Stomach smooth muscle (tissue), 2 donors: ENCODE data around the gene TRABD2A.

Experiments used
- H3K27ac ChIP-seq: one replicate; pipeline ENCODE4 v1.7.0; 2013; ENCODE audit warnings: mild to moderate bottlenecking, low read length, inconsistent platforms
- H3K27me3 ChIP-seq, 2 donors: one replicate each; pipeline ENCODE4 v1.7.0; 2013; ENCODE audit warnings: low read length in 2 of 2; ENCODE audit not compliant: insufficient read depth in 2 of 2, control insufficient read depth in 1 of 2
- H3K36me3 ChIP-seq, 2 donors: one replicate each; pipeline ENCODE4 v1.7.0; 2013; ENCODE audit warnings: low read length in 2 of 2; ENCODE audit not compliant: control insufficient read depth in 2 of 2, insufficient read depth in 2 of 2
- H3K4me1 ChIP-seq: one replicate; pipeline ENCODE4 v1.7.0; 2013; ENCODE audit warnings: low read length; ENCODE audit not compliant: control insufficient read depth, insufficient read depth
- H3K4me3 ChIP-seq, 2 donors: one replicate each; pipeline ENCODE4 v1.7.0; 2013; ENCODE audit warnings: low read length in 2 of 2
- H3K9ac ChIP-seq, 2 donors: one replicate each; pipeline ENCODE4 v1.7.0; 2013; ENCODE audit warnings: low read length in 2 of 2, mild to moderate bottlenecking in 1 of 2
- H3K9me3 ChIP-seq, 2 donors: one replicate each; pipeline ENCODE4 v1.7.0; 2013; ENCODE audit warnings: low read length in 2 of 2; ENCODE audit not compliant: control insufficient read depth in 2 of 2
- donor health status: healthy.
- donor health status: Pancreatic carcinoma.

Gene TRABD2A

GRCh38 chr2:84914334-84914733 lies 33.5 kb upstream of the TRABD2A start:
- Histone ChIP-seq H3K9me3 (no peaks in the 10 kb centered on the region), H3K4me1 (no peaks in the 10 kb centered on the region), H3K27me3 (no peaks in the 10 kb centered on the region), H3K36me3 (no peaks in the 10 kb centered on the region), H3K9ac (no peak overlapping the region), H3K27ac (no peak overlapping the region), H3K4me3 (no peak overlapping the region)

- Histone ChIP-seq H3K9ac (no peak overlapping the region), H3K27me3 (no peaks in the 10 kb centered on the region), H3K4me1 (no peaks in the 10 kb centered on the region), H3K36me3 (no peaks in the 10 kb centered on the region), H3K4me3 (no peak overlapping the region), H3K27ac (no peak overlapping the region), H3K9me3 (no peaks in the 10 kb centered on the region)
Observed at GRCh38 chr2:84912984-84913383, 32.1 kb upstream of the TRABD2A start.

DNA sequence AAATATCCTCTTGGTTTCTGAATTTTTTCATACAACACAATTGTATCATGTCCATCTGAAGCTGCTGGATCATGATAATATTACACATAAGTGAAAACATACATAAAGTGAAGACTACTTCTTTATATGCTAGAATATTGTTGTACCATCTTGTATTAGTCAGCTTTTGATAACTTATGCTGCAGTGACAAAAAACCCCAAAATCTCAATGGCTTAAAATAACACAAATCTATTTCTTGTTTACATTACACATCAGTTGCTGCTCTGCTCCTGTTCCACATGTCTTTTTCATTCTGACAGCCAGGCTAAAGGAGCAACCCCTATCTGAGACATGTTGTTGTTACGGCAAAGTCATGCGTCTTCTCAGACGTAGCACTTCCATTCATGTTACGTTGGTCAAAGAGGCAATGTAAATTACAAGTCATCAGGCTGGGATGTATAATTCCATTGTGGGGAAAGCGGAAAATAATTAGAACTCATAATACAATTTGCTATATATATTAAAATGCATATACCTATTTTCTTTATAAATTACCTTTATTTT lies 30.3 kb upstream of the TRABD2A start:
- Histone ChIP-seq H3K9ac (no peak overlapping the region), H3K27ac (no peak overlapping the region), H3K4me3 (no peak overlapping the region), H3K4me1 (peaks cover 6% of the 10 kb centered on the region), H3K9me3 (no peaks in the 10 kb centered on the region), H3K27me3 (no peaks in the 10 kb centered on the region), H3K36me3 (no peaks in the 10 kb centered on the region)

DNA sequence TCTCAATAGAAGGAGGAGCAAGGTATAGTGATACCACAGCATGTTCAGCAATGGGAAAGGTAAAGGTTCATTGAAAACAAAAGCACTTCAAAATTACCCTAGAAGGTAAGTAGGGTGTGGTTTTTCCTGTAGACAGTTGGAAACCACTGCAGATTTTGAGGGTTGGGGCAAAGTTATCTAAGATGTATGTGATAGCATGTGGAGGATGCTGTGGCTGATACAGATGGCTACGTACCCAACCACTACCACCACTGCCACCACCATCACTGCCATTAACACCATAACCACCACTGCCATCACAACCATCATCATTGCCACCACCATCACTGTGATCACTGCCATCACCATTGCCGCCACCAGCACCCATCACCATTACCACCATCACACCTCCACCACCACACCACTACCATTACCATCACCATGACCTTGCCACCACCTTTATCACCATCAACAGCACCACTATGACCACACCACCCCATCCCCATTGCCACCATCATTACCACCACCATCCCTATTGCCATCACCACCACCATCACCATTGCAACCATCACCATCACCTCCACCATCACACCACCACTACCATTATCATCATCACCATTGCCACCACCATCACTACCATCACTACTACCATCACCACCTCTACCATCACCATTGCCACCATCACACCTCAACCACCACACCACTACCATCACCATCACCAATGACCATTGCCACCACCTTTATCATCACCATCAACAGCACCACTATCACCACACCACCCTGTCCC lies 28.2 kb upstream of the TRABD2A start:
- H3K9ac ChIP-seq = no peak overlapping the region
- H3K27ac ChIP-seq = no peak overlapping the region
- H3K4me1 ChIP-seq = peaks cover 10% of the 10 kb centered on the region
- H3K36me3 ChIP-seq = no peaks in the 10 kb centered on the region
- no peaks in the 10 kb centered on the region for H3K9me3 ChIP-seq
- no peaks in the 10 kb centered on the region for H3K27me3 ChIP-seq
- no peak overlapping the region for H3K4me3 ChIP-seq

GRCh38 chr2:84906900-84907714 lies 26.2 kb upstream of the TRABD2A start:
- H3K27me3 ChIP-seq = no peaks in the 10 kb centered on the region
- peaks cover 11% of the 10 kb centered on the region for H3K4me1 ChIP-seq
- peak overlapping the region; percentile 74 for H3K27ac ChIP-seq
- peak overlapping the region; percentile 84 to 89 for H3K4me3 ChIP-seq
- H3K9ac ChIP-seq = peak overlapping the region; percentile 72 to 75
- H3K9me3 ChIP-seq = no peaks in the 10 kb centered on the region
- no peaks in the 10 kb centered on the region for H3K36me3 ChIP-seq

DNA sequence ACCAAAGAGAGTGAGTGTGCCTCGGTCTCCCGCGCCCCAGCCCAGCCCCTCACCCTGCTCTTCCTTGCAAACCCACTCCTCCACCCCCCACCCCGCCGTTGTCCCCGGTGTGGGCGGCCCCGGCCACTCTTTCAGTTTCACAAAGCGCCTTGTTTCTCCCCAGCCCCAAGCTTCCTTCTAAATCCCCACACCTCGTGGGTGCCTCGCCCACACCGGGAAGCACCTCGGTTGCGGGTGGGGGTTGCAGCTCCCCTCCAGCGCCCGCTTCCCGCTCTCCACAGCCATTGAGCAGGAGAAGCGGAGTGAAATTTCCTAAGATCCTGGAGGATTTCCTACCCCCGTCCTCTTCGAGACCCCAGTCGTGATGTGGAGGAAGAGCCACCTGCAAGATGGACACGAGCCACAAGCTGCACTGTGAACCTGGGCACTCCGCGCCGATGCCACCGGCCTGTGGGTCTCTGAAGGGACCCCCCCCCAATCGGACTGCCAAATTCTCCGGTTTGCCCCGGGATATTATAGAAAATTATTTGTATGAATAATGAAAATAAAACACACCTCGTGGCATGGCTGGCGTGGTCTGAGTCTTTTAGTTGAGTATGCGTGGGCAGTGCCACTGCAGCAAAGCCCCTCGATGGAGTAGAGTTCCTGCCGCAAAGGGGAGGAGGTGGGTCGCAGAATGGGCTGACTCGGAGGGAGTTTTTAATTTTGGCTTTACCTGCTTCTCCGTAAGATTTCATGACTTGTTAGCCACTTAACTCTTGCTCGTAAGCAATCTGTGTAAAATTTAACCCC lies 25.4 kb upstream of the TRABD2A start:
- Histone ChIP-seq H3K27me3 (no peaks in the 10 kb centered on the region), H3K4me3 (peak overlapping the region; percentile 84 to 89), H3K27ac (peak overlapping the region; percentile 74), H3K9ac (peak overlapping the region; percentile 72 to 75), H3K4me1 (peaks cover 11% of the 10 kb centered on the region), H3K36me3 (no peaks in the 10 kb centered on the region), H3K9me3 (no peaks in the 10 kb centered on the region)

DNA sequence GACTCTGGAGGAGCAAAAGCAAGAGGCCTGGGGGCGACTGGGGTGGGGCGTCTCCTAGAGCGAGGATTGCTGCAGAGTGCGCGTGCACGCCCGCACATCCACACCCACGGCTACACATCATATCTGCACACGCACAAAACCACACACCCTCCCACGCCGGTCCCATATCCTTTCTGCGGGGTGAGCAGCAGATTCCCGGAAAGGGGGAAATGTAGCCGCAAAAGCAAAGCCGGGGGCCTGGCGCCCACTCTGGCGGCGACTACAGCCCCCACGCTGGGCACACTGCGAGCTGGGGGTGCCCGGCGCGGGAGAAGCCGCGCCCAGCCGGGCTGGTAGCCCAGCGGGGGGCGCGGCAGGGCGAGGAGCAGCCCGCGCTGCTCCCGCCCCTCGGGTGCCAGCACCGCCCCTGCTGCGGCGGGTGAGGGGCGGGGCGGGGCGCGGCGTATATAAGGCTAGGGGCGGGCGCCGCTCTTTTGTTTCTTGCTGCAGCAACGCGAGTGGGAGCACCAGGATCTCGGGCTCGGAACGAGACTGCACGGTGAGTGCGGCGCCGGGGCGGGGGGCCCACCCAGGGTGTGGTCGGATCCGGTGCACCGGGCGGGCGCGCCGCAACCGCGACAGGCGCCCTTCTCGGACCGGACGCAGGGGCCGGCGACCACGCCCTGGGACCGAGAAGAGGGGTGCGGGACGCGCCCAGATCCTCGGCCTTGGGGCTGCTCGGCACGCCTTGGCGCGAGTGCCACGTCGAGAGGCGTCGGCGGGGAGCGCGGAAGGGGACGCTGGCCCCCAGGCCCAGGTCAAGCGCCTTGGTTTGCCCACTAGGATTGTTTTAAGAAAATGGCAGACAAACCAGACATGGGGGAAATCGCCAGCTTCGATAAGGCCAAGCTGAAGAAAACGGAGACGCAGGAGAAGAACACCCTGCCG lies 24.6 kb upstream of the TRABD2A start, which contains the start of gene TMSB10:
Gene TMSB10 (plus strand): TSS at position 476 of the 927 bp plus-strand sequence.
- Histone ChIP-seq H3K9ac (peak within 1 kb of the TSS; percentile 73 to 75), H3K9me3 (no peaks in the 10 kb centered on the region), H3K4me1 (peaks cover 11% of the 10 kb centered on the region), H3K36me3 (no peaks in the 10 kb centered on the region), H3K4me3 (peak within 1 kb of the TSS; percentile 84 to 89), H3K27ac (peak within 1 kb of the TSS; percentile 74), H3K27me3 (no peaks in the 10 kb centered on the region)

GRCh38 chr2:84904717-84905174 lies 23.9 kb upstream of the TRABD2A start:
- Histone ChIP-seq H3K4me1 (peaks cover 11% of the 10 kb centered on the region), H3K36me3 (no peaks in the 10 kb centered on the region), H3K9ac (peak overlapping the region; percentile 72 to 73), H3K9me3 (no peaks in the 10 kb centered on the region), H3K27ac (peak overlapping the region; percentile 74), H3K4me3 (peak overlapping the region; percentile 84 to 89), H3K27me3 (no peaks in the 10 kb centered on the region)

GRCh38 chr2:84904151-84904550 lies 23.3 kb upstream of the TRABD2A start:
- Histone ChIP-seq H3K27ac (no peak overlapping the region), H3K36me3 (no peaks in the 10 kb centered on the region), H3K9me3 (no peaks in the 10 kb centered on the region), H3K9ac (peak overlapping the region in 1 of 2 donors; percentile 4), H3K4me3 (no peak overlapping the region), H3K27me3 (no peaks in the 10 kb centered on the region), H3K4me1 (peaks cover 11% of the 10 kb centered on the region)
